ENCODE results near the gene SLC7A9. TPM values are rescaled to one million over a fixed set of nuclear protein-coding genes. Genes with fewer than 3 reads are reported as not detected.
"Not testable (repeated sequence)": the region's sequence is repeated elsewhere in the genome, so short reads cannot be mapped to it uniquely, and the experiment has no call there.

The SLC7A9 gene
- total and polyA plus RNA-seq, 4 experiments from 2014 or later: 0.86 to 1.5 TPM; not detected in 2

DNA sequence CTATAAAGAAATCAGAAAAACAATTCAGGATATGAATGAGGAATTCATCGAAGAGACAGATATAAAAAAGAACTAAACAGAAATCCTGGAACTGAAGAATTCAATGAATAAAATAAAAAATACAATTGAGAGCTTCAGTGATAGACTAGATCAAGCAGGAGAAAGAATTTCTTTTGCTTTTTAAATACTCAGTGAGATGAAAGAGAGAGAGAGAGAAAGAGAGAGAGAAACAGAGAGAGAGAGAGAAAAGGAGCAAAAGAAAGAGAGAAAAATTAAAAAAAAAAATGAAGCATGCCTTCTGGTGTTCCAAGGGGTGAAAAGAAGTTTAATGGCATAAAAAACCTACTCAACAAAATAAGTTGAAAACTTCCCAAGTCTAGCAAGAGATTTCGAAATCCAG, 22.0 kb upstream of the SLC7A9 start:
- ChIA-PET CTCF (ENCODE audit: partially characterized antibody) (no interaction called here), POLR2A (ENCODE audit: partially characterized antibody) (no interaction called here)
- H3K9me3 ChIP-seq (ENCODE audit: control insufficient read depth in 1 of 2, low read length in 2 of 2): peaks cover 0 to 15% of the 10 kb centered on the region in 2 donors
- Mint-ChIP-seq H3K4me1 (peaks cover under 1 to 10% (median 3%) of the 10 kb centered on the region in 4 donors), H3K36me3 (peaks cover 47 to 69% of the 10 kb centered on the region in 2 donors), H3K4me3 (no peak overlapping the region), H3K27me3 (no peaks in the 10 kb centered on the region), H3K27ac (no peak overlapping the region), H3K9me3 (peaks cover 5 to 40% (median 31%) of the 10 kb centered on the region in 8 donors)
- DNase-seq: no peak
- H3K4me1 ChIP-seq (ENCODE audit: insufficient read depth, low read length): no peaks in the 10 kb centered on the region
- H3K27ac ChIP-seq (ENCODE audit: low read depth, low read length): no peak overlapping the region
- H3K27me3 ChIP-seq (ENCODE audit: insufficient read depth, low read length): no peaks in the 10 kb centered on the region
- intact Hi-C loops (cut with micrococcal nuclease): no loop called here
- H3K4me3 ChIP-seq (ENCODE audit: low read length in 2 of 2): no peak overlapping the region
- no peaks in the 10 kb centered on the region for H3K36me3 ChIP-seq (ENCODE audit: insufficient read depth, low read length)

- H3K4me3 Mint-ChIP-seq: no peak overlapping the region
- CTCF ChIA-PET (ENCODE audit: partially characterized antibody): no interaction called here
Observed at GRCh38 chr19:32890841-32891240, 21.3 kb upstream of the SLC7A9 start.

GRCh38 chr19:32890326-32890725, 20.8 kb upstream of the SLC7A9 start:
- H3K4me3 Mint-ChIP-seq: no peak overlapping the region

More at GRCh38 chr19:32890841-32891240, 21.3 kb upstream of the SLC7A9 start:
- Mint-ChIP-seq H3K4me1 (peaks cover 0 to 10% (median under 1%) of the 10 kb centered on the region in 4 donors), H3K27ac (no peak overlapping the region), H3K36me3 (peaks cover 43 to 65% of the 10 kb centered on the region in 2 donors), H3K27me3 (no peaks in the 10 kb centered on the region), H3K9me3 (peaks cover 5 to 40% (median 31%) of the 10 kb centered on the region in 8 donors)
- Histone ChIP-seq H3K27ac (ENCODE audit: low read depth, low read length) (no peak overlapping the region), H3K4me1 (ENCODE audit: insufficient read depth, low read length) (no peaks in the 10 kb centered on the region), H3K4me3 (ENCODE audit: low read length in 2 of 2) (no peak overlapping the region), H3K36me3 (ENCODE audit: insufficient read depth, low read length) (no peaks in the 10 kb centered on the region), H3K9me3 (ENCODE audit: control insufficient read depth in 1 of 2, low read length in 2 of 2) (peaks cover 0 to 15% of the 10 kb centered on the region in 2 donors), H3K27me3 (ENCODE audit: insufficient read depth, low read length) (no peaks in the 10 kb centered on the region)
- POLR2A ChIA-PET (ENCODE audit: partially characterized antibody): no interaction called here
- DNase-seq: no peak
- intact Hi-C loops (cut with micrococcal nuclease): no loop called here

DNA sequence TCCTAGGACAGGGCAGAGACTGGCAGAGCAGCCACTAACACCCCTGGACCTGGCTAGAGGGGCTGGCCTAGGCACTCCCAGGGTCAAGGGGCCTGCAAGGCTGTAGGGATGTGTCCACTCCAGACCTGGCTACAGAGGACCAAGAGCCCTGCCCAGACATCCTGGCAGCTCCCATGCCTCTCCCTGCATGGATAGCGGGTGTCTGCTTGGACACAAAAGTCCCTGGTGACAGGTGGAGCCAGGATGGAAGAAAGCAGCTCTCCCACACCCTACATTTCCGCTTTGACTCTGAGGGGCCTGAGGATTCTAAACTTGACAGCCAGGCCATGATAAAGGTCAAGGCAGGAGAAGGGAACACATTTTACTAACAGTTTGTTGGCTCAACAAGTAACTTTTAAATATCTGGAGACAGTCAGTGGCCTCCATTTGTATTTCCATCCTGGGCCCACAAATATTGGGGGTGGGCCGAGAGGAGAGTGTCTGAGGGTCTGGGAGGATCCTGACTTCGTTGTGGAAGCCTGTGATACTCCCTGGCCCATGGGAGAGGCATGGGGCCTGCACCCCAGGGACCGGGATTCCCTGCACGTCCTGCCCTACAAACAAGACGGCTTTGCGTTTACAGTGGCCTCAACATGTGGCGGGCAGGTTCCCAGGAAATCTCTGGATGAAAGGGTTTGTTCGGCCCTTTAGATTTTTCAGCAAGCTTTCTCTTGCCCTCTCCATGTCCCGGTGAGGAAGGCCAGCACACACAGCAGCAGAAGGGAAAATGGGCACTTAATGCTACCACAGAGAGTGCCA, 19.8 kb upstream of the SLC7A9 start:
- Mint-ChIP-seq H3K4me1 (no peaks in the 10 kb centered on the region), H3K36me3 (peaks cover 34 to 53% of the 10 kb centered on the region in 2 donors), H3K4me3 (no peak overlapping the region), H3K27me3 (no peaks in the 10 kb centered on the region), H3K9me3 (peaks cover 5 to 35% (median 28%) of the 10 kb centered on the region in 8 donors), H3K27ac (no peak overlapping the region)
- no peaks in the 10 kb centered on the region for H3K36me3 ChIP-seq (ENCODE audit: insufficient read depth, low read length)
- H3K27me3 ChIP-seq (ENCODE audit: insufficient read depth, low read length): no peaks in the 10 kb centered on the region
- no peak overlapping the region for H3K27ac ChIP-seq (ENCODE audit: low read depth, low read length)
- CTCF ChIA-PET (ENCODE audit: partially characterized antibody): no interaction called here
- intact Hi-C loops (cut with micrococcal nuclease): no loop called here
- H3K4me3 ChIP-seq (ENCODE audit: low read length in 2 of 2): no peak overlapping the region
- H3K4me1 ChIP-seq (ENCODE audit: insufficient read depth, low read length): no peaks in the 10 kb centered on the region
- POLR2A ChIA-PET (ENCODE audit: partially characterized antibody): no interaction called here
- H3K9me3 ChIP-seq (ENCODE audit: control insufficient read depth in 1 of 2, low read length in 2 of 2): peaks cover 0 to 15% of the 10 kb centered on the region in 2 donors
- DNase-seq: no peak

More at GRCh38 chr19:32890326-32890725, 20.8 kb upstream of the SLC7A9 start:
- ChIA-PET POLR2A (ENCODE audit: partially characterized antibody) (no interaction called here), CTCF (ENCODE audit: partially characterized antibody) (no interaction called here)
- no peak overlapping the region for H3K27ac ChIP-seq (ENCODE audit: low read depth, low read length)
- H3K27me3 ChIP-seq (ENCODE audit: insufficient read depth, low read length): no peaks in the 10 kb centered on the region
- H3K36me3 ChIP-seq (ENCODE audit: insufficient read depth, low read length): no peaks in the 10 kb centered on the region
- H3K9me3 ChIP-seq (ENCODE audit: control insufficient read depth in 1 of 2, low read length in 2 of 2): peaks cover 0 to 15% of the 10 kb centered on the region in 2 donors
- H3K4me1 Mint-ChIP-seq: peaks cover 0 to 9% (median under 1%) of the 10 kb centered on the region in 4 donors
- no peak overlapping the region for H3K4me3 ChIP-seq (ENCODE audit: low read length in 2 of 2)
- H3K27me3 Mint-ChIP-seq: no peaks in the 10 kb centered on the region
- DNase-seq: no peak
- peaks cover 44 to 63% of the 10 kb centered on the region in 2 donors for H3K36me3 Mint-ChIP-seq
- H3K4me1 ChIP-seq (ENCODE audit: insufficient read depth, low read length): no peaks in the 10 kb centered on the region
- peaks cover 5 to 40% (median 31%) of the 10 kb centered on the region in 8 donors for H3K9me3 Mint-ChIP-seq
- H3K27ac Mint-ChIP-seq: no peak overlapping the region
- intact Hi-C loops (cut with micrococcal nuclease): no loop called here

GRCh38 chr19:32887572-32888215, 18.1 kb upstream of the SLC7A9 start:
- H3K27ac ChIP-seq (ENCODE audit: low read depth, low read length): no peak overlapping the region
- H3K9me3 ChIP-seq (ENCODE audit: control insufficient read depth in 1 of 2, low read length in 2 of 2): peaks cover 0 to 7% of the 10 kb centered on the region in 2 donors
- DNase-seq: no peak
- POLR2A ChIA-PET (ENCODE audit: partially characterized antibody): no interaction called here
- intact Hi-C loops (cut with micrococcal nuclease): no loop called here
- Mint-ChIP-seq H3K36me3 (peaks cover 19 to 37% of the 10 kb centered on the region in 2 donors), H3K9me3 (peaks cover 1 to 18% (median 13%) of the 10 kb centered on the region in 8 donors), H3K27me3 (no peaks in the 10 kb centered on the region), H3K27ac (no peak overlapping the region), H3K4me1 (no peaks in the 10 kb centered on the region), H3K4me3 (no peak overlapping the region)
- no peaks in the 10 kb centered on the region for H3K27me3 ChIP-seq (ENCODE audit: insufficient read depth, low read length)
- H3K4me3 ChIP-seq (ENCODE audit: low read length in 2 of 2): no peak overlapping the region
- no peaks in the 10 kb centered on the region for H3K36me3 ChIP-seq (ENCODE audit: insufficient read depth, low read length)
- H3K4me1 ChIP-seq (ENCODE audit: insufficient read depth, low read length): no peaks in the 10 kb centered on the region
- CTCF ChIA-PET (ENCODE audit: partially characterized antibody): no interaction called here

DNA sequence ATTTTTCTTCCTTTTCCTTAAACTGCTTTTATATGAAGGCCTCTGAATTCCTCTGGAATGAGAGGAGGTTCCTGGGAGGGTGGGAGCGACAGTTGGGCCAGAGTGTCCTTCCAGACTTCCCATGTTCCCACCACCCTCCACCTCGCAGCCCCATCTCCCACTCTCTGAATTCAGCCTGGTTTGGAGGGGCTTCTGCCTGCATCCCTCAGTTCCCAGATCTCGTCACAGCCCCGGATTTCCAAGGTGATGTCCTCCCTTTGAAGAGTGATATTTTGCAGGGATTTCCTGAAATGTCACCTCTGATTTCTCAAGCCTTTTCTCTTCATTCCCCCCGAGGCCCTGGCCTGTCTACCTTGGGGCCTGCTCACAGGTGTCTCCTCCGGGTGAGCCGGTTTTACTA, 16.7 kb upstream of the SLC7A9 start:
- Mint-ChIP-seq H3K36me3 (peaks cover 11 to 26% of the 10 kb centered on the region in 2 donors), H3K4me3 (no peak overlapping the region), H3K9me3 (peaks cover 0 to 5% (median 1%) of the 10 kb centered on the region in 8 donors), H3K27ac (no peak overlapping the region), H3K27me3 (no peaks in the 10 kb centered on the region), H3K4me1 (peaks cover 0 to 2% (median 0%) of the 10 kb centered on the region in 4 donors)
- DNase-seq: no peak
- Histone ChIP-seq H3K9me3 (ENCODE audit: control insufficient read depth in 1 of 2, low read length in 2 of 2) (peaks cover 0 to 5% of the 10 kb centered on the region in 2 donors), H3K36me3 (ENCODE audit: insufficient read depth, low read length) (no peaks in the 10 kb centered on the region), H3K27me3 (ENCODE audit: insufficient read depth, low read length) (no peaks in the 10 kb centered on the region), H3K4me1 (ENCODE audit: insufficient read depth, low read length) (no peaks in the 10 kb centered on the region), H3K27ac (ENCODE audit: low read depth, low read length) (no peak overlapping the region), H3K4me3 (ENCODE audit: low read length in 2 of 2) (no peak overlapping the region)
- ChIA-PET POLR2A (ENCODE audit: partially characterized antibody) (no interaction called here), CTCF (ENCODE audit: partially characterized antibody) (no interaction called here)
- intact Hi-C loops (cut with micrococcal nuclease): no loop called here

GRCh38 chr19:32885255-32885654, 15.7 kb upstream of the SLC7A9 start:
- H3K9me3 ChIP-seq (ENCODE audit: control insufficient read depth in 1 of 2, low read length in 2 of 2); DNase-seq; H3K27ac ChIP-seq (ENCODE audit: low read depth, low read length); H3K4me1 ChIP-seq (ENCODE audit: insufficient read depth, low read length); H3K27me3 Mint-ChIP-seq; H3K27me3 ChIP-seq (ENCODE audit: insufficient read depth, low read length); intact Hi-C loops (cut with micrococcal nuclease); CTCF ChIA-PET (ENCODE audit: partially characterized antibody); H3K27ac Mint-ChIP-seq; H3K36me3 ChIP-seq (ENCODE audit: insufficient read depth, low read length); H3K4me1 Mint-ChIP-seq; POLR2A ChIA-PET (ENCODE audit: partially characterized antibody); H3K9me3 Mint-ChIP-seq; H3K4me3 Mint-ChIP-seq; H3K4me3 ChIP-seq (ENCODE audit: low read length in 2 of 2): not testable (repeated sequence)
- peaks cover 15 to 21% of the 10 kb centered on the region in 2 donors for H3K36me3 Mint-ChIP-seq
